HS-5 (cell line): Measurements from ENCODE around the gene IL1RN.
A peak's percentile ranks its signal among the peaks of the same experiment; 100 is the strongest.

Source experiments
- DNase-seq: peaks from one replicate; pipeline ENCODE4 v3.0.0-alpha.2; 2012; ENCODE audit warnings: low read depth

IL1RN gene

DNA sequence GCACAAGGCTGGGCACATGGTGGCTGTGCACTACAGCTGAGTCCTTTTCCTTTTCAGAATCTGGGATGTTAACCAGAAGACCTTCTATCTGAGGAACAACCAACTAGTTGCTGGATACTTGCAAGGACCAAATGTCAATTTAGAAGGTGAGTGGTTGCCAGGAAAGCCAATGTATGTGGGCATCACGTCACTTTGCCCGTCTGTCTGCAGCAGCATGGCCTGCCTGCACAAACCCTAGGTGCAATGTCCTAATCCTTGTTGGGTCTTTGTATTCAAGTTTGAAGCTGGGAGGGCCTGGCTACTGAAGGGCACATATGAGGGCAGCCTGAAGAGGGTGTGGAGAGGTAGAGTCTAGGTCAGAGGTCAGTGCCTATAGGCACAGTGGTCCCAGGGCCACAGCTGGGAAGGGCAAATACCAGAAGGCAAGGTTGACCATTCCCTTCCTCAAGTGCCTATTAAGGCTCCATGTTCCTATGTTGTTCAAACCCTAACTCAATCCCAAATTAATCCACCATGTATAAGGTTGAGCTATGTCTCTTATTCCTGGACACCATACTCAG is 2.2 kb downstream of the IL1RN start:
- DNase-seq, result no peak

DNA sequence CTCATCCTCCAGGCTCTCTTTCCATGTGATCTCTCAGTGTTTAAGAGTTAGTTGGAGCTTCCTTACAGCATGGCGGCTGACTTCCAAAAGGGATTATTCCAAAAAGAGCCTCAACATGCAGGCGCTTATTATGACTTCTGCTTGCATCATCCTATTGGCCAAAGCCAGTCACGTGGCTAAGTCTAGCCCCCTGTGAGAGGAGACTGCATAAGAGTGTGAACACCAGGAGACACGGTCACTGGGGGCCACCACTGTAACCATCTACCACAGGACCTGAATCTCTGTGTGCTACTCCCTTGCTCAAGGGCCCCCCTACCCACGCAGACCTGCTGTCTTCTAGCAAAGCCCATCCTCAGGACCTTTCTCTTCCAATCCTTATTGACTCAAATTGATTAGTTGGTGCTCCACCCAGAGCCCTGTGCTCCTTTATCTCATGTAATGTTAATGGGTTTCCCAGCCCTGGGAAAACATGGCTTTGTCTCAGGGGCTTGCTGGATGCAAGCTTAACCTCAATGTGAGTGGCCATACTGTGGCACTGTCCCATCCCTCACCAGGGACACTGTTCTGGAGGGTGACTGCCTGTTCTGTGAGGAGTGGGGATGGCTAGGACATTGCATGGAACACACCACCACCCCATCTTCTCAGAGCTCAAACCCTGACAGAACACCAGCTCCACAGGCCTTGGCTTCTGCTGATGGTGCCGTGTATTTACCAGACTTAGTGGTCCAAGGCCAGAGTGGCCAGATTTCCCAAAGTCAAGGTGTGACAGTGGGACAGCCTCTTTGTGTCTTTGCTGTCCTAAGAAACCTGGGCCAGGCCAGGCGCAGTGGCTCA is 4.2 kb downstream of the IL1RN start:
- DNase-seq, result no peak

DNA sequence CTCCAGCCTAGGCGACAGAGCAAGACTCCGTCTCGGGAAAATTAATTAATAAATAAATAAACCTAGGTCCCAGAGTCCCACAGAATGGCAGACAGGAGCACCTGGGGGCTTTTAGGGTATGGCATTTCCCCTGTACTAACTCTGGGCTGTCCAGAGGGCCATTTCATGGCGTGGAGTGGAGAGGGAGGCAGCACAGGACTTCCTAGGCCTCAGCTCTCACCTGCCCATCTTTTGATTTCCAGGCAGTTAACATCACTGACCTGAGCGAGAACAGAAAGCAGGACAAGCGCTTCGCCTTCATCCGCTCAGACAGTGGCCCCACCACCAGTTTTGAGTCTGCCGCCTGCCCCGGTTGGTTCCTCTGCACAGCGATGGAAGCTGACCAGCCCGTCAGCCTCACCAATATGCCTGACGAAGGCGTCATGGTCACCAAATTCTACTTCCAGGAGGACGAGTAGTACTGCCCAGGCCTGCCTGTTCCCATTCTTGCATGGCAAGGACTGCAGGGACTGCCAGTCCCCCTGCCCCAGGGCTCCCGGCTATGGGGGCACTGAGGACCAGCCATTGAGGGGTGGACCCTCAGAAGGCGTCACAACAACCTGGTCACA is 5.1 kb downstream of the IL1RN start:
- DNase-seq, result no peak

DNA sequence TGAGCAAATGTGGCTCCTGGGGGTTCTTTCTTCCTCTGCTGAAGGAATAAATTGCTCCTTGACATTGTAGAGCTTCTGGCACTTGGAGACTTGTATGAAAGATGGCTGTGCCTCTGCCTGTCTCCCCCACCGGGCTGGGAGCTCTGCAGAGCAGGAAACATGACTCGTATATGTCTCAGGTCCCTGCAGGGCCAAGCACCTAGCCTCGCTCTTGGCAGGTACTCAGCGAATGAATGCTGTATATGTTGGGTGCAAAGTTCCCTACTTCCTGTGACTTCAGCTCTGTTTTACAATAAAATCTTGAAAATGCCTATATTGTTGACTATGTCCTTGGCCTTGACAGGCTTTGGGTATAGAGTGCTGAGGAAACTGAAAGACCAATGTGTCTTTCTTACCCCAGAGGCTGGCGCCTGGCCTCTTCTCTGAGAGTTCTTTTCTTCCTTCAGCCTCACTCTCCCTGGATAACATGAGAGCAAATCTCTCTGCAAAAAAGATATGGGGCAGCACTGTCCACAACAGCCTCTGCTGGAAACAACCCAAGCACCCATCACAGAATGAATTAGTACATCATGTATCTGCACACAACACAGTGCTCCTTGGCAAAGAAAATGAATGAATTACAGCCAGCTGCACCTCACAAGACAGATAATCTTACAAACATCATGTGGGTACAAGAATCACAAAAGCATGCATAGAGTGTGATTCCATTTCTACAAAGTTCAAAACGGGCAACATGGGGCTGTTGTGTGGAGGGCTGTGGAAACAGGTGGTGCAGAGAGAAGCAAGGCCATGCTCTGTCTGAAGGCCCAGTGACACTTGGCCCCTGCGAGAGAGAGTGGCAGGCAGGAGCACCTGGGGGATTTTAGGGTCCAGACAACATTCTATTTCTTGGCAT is 6.6 kb downstream of the IL1RN start:
- DNase-seq, result no peak

DNA sequence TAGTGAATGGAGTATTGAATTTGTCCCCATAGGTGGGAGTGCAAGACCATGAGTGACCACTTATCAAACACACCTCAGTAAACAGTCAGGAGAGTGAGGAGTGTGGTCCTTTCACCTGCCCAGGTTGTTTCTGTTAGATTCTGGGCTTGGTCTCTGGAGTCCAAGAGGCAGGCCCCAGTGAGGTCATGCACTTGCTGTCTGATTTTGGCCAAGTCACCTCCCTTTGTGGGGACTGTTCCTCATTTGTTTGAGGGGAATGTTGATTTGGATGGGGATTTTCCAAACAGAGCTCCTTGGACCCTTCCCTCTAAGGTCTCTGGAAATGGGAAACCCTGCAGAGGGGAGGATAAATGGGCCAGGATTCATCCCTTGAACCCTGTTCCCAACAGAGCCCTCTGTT is 7.3 kb downstream of the IL1RN start:
- no peak for DNase-seq

DNA sequence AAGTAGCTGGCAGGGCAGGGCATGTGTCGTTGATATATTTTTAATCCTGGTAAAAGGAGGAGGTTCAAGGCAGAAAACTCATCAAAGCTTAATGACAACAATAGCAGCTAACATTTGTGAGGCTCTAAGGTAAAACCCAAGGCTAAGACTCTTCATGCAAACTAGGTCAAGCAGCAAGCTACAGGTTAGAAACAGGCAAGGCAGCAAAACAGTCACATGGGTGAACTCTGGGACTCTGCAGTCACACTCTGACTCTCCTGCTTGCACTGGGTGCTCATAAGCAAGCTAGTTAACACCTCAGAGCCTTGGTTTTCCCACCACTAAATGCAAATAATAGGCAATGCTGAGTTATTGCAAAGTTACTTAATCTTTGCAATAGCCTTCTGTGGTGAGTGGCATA is 7.9 kb downstream of the IL1RN start:
- DNase-seq, result no peak

DNA sequence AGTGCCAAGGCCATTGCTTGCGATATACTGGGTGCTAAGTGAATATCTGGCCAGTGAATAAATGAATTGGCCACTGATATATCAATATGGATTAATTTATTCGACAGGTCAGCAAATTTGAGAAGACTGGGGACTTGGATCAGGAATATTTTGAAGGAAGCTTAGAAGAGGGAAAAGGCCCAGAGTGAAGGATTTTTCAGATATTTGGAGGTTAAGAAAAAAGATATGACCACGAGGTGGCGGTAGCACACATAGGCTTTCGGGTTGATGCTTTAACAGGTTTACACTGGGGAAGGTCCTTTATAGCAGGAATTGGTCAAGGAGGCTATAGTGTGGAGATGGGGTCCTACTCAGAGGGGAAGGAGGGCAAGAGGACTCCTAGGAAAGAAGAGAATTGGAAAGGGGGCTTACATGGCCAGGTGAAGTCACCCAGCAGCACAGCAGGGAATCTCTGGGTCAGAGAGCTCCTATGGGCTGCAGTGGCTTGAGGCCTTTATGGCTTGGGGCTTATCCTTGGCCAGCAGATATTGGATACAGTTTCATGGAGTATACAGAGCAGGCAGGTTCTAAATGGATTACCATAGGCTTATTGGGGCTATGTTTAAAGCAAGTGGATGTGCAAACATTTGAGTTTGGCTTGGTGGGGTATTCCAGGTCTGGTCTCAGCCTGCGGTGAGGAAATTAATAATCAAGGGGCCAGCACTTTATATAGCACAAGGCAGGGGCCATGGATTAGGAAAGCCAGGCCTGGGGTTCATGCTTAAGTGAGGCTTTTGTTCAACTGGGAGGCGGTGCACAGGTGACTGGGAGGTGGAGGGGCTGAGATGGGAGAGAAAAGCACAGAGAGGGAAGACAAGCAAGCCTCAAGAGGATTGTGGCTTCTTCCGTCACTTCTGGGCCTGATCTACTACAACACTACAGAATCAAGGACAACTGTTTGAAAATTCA is 9.7 kb downstream of the IL1RN start:
- no peak for DNase-seq

DNA sequence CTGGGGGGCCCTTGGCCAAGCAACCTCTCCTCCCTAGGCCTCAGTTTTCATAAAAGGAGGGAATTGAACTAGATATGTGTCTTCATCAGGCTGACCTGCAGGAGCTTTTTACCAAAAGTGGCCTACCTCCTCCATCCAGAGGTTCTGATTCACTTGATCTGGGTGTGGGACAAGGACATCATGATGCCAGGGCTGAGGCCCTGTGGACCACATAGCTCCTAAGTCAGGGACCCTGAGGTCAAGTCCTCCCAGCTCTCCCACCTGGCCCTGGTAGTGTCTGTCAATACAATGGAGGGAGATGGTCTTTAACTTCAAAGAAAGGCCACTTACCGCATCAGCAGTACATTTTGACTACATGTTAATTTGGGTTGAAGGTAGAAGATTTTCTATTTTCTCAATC is 10.4 kb downstream of the IL1RN start:
- no peak for DNase-seq

DNA sequence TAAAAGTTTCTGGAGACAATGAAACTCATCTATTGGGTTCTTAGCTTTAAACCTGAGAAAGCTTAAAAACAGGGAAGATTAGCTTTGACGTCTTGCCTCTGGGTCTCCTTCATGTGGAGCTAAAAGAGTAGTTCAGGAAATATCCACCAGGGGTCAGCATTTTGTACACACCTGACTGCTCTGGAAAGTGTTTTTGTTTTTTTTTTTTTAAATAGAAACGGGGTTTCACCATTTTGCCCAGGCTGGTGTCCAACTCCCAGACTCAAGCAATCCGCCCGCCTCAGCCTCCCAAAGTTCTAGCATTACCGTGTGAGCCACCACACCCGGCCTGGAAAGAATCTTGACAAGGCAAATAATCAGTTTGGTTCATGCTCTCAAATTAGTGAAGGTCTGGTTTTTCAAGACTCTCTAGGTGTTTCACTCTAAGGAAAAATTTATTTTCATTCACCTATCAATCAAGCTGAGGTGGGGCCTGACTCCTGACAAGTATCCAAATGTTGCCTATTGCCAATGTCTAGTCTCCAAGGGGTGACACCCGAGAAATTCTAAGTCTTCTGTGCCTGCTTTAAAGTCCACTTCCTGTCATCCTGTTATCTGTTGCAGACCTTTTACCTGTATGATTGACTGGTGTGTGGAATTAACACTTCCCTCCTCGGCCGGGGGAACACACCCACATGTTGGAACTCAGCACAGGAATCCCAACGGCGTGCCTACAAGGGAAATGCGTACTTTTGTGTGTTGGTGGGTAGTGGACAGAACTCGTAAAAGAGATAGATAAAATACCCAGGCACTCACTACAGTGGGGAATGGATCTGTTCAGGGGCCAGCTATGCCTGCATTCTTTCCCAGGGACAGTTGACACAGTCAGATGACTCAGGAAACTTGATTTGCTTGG is 11.3 kb downstream of the IL1RN start:
- peak; percentile 37 for DNase-seq

DNA sequence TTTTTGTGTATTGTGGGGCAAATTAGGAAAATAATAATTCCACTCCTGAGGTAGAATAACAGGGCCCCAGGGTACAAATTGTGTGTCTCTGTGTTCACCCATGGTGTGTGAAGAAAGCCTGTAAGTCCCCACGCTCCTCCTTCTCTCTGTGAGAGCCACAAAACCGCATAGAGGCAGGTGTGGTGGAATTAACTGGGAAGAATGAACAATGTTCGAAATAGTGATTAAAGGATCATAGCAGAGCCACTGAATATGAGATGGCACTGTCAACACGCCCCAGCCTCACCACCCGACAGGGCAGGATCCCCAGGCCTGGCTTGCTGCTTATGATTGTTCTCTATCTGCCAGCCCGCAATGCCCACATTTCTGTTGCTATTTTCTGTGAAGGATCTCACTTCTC is 14.1 kb downstream of the IL1RN start:
- no peak for DNase-seq

DNA sequence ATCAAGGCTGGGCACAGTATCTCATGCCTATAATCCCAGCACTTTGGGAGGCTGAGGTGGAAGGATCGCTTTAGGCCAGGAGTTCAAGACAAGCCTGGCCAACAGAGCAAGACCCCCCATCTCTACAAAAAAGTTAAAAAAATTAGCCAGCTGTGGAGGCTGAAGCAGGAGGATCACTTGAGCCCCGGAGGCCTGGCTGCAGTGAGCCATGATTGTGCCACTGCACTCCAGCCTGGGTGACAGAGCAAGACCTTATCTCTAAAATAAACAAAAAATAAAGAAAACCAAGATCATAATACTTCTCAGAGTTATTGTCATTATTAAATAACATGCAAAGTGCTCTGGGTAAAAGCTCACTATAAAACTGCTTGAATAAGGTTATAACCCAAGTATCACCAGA is 14.9 kb downstream of the IL1RN start:
- DNase-seq, result no peak

DNA sequence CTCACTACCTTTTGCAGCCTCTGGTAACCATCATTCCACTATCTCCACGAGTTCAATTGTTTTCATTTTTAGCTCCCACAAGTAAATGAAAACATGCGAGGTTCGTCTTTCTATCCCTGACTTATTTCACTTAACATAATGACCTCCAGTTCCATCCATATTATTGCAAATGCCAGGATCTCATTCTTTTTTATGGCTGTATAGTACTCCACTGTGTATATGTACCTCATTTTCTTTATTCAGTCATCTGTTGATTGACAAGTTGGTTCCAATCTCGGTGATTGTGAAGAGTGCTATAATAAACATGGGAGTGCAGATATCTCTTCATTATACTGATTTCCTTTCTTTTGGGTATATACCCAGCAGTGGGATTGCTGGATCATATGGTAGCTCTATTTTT is 16.9 kb downstream of the IL1RN start:
- no peak for DNase-seq

DNA sequence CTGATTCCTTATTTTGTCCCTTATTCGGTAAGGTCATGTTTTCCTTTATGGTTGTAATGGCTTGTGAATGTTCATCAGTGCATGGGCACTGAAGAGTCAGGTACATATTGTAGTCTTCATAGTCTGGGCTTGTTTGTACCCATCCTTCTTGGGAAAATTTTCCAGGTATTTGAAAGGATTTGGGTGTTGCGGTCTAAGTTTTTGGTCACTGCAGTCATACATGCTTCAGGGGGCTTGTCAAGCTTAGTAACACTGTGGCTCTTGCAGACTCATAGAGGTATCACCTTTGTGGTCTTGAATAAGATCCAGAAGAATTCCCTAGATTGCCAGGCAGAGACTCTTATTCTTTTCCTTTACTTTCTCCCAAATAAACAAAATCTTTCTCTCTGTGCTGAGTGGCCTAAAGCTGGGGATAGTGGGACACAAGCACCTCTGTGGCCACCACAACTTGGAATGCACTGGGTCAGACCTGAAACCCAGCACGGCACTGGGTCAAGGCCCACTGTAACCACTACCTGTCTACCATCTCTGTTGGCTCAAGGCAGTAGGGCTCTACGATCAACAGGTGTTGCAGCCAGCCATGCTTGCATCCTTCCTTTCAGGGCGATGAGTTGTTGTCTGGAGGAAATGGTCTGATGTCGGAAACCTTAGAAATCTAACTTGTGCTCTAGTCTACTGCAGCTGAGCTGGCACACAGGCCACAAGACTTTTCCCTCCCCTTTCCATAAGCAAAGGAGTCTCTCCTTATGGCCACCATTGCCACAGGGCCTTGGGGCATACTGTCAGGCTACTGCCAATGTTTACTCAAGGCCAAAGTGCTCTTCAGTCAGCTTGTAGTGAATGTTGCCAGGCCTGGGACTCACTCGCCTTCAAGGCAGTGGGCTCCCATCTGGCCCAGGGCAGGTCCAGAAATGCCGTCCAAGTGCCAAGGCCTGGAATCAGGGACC is 21.5 kb downstream of the IL1RN start:
- no peak for DNase-seq

DNA sequence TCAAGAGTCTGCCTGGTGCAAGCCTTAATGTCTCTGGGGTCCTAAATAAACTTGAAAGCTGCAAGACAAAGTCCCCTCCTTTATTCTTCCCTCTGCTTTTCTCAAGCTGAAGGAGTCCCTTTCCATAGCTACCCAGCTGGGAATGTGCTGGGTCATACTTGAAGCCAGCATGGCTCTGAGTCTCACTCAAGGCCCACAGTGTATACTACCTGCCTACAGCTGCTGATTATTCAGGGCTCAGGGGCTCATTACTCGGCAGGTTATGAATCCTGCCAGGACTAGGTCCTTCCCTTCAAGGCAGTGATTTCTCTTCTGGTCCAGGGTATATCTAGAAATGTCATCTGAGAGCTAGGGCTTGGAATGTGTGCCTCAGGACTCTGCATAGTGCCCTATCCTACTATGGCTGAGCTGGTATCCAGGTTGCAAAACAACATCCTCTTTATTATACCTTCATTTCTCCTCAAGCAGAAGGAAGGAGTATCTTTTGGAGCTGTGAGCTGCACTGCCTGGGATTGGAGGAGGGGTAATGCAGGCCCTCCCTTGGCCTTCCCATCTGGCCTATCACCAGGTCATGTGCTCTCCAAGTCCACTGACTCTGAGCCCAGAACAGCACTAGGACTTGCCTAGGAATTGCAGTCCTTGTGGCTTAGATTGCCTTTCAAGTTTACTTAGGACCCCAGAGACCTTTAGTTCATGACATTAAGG is 22.3 kb downstream of the IL1RN start:
- DNase-seq, result no peak

DNA sequence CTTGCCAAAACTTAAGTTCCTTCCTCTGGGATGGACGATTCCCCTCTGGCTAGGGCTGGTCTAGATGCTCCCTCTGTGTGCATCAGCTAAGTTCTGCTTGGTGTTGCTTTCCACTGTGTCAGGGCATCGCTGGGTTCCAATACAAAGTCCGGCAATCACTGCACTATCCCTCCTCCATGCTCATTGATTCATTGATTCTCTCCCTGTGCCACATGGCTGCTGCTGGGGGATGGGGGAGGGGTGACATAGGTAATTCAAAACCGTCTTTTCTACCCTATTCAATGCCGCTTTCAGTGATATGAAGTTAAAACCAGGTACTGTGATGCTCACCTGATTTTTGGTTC is 22.8 kb downstream of the IL1RN start:
- DNase-seq, result no peak

DNA sequence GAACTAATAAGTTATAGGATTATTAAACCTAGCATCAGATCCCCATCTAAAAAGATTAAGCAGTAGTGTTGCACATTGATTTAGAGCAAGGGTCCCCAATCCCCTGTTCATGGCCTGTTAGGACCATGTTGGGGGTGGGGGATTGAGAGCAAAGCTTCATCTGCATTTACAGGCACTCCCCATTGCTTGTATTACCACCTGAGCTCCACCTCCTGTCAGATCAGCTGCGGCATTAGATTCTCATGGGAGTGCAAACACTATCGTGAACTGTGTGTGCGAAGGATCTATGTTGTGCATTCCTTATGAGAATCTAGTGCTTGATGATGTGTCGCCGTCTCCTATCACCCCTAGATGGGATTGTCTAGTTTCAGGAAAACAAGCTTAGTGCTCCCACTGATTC is 27.9 kb downstream of the IL1RN start:
- no peak for DNase-seq

DNA sequence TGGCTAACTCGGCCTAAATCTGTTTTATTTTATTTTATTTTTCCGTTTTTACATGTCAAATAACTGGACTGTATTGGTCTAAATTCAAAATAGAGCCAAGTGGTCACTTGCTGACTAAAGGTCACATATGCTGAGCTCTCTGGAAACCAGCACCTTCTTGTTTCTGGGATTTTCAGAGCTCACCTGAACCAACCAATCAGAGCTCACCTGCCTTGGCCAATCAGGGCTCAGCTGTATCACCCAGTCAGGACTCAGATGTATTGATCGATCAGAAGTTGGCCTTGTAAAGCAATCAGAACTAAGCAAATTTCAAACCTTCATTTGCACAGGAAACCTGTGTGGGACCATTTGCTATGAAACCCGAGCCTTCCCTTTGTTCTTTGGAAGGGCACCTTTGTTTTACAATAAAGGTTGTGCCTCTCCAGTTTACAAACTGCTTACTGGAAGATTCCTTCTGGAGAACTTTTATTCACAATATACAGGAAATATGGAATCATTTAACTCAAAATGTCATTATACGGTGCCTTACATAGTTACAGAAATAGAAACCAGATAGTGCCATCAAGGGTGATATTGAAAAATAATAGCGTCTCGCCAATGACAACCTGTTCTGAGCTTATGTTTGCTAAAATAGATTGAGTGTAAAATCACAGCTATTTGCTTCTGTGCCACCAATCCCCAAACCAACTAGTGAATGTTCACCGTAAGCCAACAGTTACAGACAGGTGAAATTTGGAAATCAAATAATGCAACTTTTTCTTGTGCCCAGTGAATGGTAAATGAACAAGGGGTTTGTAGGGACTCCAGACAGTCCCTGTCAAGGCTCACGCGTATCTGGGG is 29.1 kb downstream of the IL1RN start:
- DNase-seq, result no peak
